ENCODE data around the gene SLC1A4.

DNA sequence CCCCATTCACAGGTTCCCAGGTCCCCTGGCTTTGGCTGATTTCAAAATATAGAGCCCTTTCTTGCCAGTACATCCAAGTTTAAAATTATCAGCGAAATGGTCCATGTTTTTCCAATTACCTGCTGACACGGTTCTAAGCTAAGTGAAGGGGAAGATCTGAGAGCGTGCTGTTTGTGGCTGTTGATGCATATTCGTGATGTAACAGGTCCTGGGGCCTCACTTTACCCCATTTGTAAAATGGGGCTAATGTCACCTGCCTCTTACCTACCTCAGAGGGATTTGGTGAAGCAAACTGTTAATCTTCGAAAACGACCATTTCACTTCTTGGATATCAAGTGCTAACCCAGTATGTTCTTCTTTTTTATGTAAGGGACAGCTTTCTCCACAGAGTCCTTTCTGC is 33.0 kb downstream of the SLC1A4 start:
- TF ChIP-seq POLR2A (IDR thresholded peaks at IDR 0.05), result no peak
- TF ChIP-seq, protein P1, sequence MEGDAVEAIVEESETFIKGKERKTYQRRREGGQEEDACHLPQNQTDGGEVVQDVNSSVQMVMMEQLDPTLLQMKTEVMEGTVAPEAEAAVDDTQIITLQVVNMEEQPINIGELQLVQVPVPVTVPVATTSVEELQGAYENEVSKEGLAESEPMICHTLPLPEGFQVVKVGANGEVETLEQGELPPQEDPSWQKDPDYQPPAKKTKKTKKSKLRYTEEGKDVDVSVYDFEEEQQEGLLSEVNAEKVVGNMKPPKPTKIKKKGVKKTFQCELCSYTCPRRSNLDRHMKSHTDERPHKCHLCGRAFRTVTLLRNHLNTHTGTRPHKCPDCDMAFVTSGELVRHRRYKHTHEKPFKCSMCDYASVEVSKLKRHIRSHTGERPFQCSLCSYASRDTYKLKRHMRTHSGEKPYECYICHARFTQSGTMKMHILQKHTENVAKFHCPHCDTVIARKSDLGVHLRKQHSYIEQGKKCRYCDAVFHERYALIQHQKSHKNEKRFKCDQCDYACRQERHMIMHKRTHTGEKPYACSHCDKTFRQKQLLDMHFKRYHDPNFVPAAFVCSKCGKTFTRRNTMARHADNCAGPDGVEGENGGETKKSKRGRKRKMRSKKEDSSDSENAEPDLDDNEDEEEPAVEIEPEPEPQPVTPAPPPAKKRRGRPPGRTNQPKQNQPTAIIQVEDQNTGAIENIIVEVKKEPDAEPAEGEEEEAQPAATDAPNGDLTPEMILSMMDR (IDR thresholded peaks at IDR 0.05), result no peak
- TF ChIP-seq POLR2AphosphoS5 (IDR thresholded peaks at IDR 0.05), result no peak
- TF ChIP-seq EP300 (IDR thresholded peaks at IDR 0.05), result no peak
